ENCODE data around the gene PCBP3. TPM values are rescaled to one million over a fixed set of nuclear protein-coding genes. Genes with fewer than 3 reads are reported as not detected.

PCBP3 gene
- total RNA-seq, 6 experiments from 2014 or later, result not detected

DNA sequence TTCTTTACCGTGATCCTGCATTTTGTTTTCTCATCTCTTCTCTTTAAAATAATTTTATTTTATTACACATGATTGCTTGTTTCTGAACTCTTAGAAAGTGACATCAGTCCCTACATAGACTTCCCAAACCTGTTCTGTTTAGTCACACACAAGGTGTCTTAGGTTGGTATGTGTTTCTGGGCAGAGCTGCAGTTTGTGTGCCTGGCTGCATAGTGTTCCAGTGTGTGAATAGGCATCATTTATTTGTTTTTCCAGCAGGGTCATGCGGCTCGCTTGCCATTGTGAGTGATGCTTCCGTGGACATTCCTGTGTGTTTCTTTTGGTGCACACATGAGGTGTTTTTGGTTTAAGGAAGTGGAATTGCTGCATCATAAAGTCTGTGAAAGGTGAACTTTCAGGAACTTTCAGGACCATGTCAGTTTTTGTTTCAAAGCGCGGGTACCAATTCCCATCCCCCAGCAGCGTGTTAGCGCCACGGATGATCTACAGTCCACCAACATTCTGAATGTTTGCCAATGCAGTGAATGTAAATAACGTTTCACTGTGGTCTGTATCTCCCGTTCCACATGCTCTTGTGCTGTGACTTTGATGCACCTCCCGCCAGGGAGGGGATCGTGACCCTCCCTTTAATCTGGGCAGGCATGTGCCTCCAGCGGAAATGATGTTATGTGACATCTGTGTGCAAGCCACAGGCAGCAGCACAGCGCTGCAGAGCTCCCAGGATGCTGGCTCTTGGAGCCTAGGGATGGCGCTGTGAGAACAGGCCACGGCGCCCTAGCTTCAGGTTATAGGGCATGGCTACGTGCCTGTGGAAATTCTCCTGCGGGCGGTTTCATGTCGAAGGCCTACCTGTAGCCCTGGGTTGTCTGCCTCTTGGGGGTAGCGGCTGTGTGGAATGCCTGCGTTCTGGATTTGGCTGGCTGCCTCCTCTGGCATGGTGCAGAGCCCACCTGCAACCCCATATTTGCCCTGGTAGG, 193.5 kb downstream of the PCBP3 start:
- Mint-ChIP-seq H3K4me1 (ENCODE audit: low read depth) (peaks cover 39% of the 10 kb centered on the region), H3K4me3 (no peak overlapping the region), H3K36me3 (ENCODE audit: low read depth) (peaks cover 17% of the 10 kb centered on the region), H3K9me3 (peaks cover 15% of the 10 kb centered on the region), H3K27me3 (ENCODE audit: insufficient read depth) (peaks cover 11% of the 10 kb centered on the region), H3K27ac (no peak overlapping the region)
- DNase-seq, result no peak
- TF ChIP-seq, protein P1, sequence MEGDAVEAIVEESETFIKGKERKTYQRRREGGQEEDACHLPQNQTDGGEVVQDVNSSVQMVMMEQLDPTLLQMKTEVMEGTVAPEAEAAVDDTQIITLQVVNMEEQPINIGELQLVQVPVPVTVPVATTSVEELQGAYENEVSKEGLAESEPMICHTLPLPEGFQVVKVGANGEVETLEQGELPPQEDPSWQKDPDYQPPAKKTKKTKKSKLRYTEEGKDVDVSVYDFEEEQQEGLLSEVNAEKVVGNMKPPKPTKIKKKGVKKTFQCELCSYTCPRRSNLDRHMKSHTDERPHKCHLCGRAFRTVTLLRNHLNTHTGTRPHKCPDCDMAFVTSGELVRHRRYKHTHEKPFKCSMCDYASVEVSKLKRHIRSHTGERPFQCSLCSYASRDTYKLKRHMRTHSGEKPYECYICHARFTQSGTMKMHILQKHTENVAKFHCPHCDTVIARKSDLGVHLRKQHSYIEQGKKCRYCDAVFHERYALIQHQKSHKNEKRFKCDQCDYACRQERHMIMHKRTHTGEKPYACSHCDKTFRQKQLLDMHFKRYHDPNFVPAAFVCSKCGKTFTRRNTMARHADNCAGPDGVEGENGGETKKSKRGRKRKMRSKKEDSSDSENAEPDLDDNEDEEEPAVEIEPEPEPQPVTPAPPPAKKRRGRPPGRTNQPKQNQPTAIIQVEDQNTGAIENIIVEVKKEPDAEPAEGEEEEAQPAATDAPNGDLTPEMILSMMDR (IDR thresholded peaks at IDR 0.05), result no peak

DNA sequence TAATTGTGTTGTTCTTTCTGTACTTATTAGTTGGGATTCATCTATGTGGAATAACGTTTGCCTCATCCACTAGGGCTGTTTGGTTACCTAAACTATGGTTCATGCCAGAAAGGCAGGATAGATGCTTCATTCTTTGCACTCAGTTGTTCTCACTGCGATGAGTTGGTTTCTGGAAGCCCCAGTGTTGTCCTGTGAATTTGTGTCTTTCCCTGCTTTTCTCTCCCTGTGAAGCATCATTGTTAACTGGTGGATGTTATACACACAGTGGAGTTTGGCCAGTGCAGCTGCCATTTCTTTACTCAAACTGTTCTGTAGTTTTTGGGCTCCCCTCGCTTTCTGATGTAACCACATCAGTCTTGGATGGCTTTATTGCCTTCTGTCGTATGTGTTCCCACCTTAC, 194.4 kb downstream of the PCBP3 start:
- Mint-ChIP-seq H3K27ac (no peak overlapping the region), H3K9me3 (peaks cover 21% of the 10 kb centered on the region), H3K4me3 (no peak overlapping the region), H3K27me3 (ENCODE audit: insufficient read depth) (peaks cover 4% of the 10 kb centered on the region), H3K36me3 (ENCODE audit: low read depth) (peaks cover 17% of the 10 kb centered on the region), H3K4me1 (ENCODE audit: low read depth) (peaks cover 34% of the 10 kb centered on the region)
- no peak for DNase-seq
- TF ChIP-seq, protein P1 (IDR thresholded peaks at IDR 0.05), result no peak

DNA sequence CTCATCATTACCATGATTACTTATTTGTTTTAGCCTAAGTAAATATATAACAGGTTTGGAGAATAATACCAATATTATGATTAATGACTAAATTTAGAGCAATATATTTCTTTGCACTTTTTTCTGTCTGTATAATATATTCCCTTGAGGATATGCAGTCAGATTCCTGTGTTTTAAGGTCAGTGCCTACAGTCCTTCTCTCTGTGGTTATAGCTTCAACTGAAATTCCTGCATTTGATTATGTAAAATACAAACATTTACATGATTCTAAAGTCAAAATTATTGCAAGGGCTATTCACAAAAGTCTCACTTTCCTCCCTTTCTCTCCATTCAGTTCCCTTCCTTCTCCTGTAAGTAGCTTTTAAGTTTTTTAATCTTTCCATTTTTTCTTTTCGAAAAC, 195.1 kb downstream of the PCBP3 start:
- H3K4me1 Mint-ChIP-seq (ENCODE audit: low read depth), result peaks cover 40% of the 10 kb centered on the region
- no peak overlapping the region for H3K4me3 Mint-ChIP-seq
- DNase-seq, result no peak
- H3K27me3 Mint-ChIP-seq (ENCODE audit: insufficient read depth), result peaks cover 4% of the 10 kb centered on the region
- peaks cover 16% of the 10 kb centered on the region for H3K36me3 Mint-ChIP-seq (ENCODE audit: low read depth)
- H3K9me3 Mint-ChIP-seq, result peaks cover 21% of the 10 kb centered on the region
- TF ChIP-seq, protein P1 (IDR thresholded peaks at IDR 0.05), result no peak
- no peak overlapping the region for H3K27ac Mint-ChIP-seq

DNA sequence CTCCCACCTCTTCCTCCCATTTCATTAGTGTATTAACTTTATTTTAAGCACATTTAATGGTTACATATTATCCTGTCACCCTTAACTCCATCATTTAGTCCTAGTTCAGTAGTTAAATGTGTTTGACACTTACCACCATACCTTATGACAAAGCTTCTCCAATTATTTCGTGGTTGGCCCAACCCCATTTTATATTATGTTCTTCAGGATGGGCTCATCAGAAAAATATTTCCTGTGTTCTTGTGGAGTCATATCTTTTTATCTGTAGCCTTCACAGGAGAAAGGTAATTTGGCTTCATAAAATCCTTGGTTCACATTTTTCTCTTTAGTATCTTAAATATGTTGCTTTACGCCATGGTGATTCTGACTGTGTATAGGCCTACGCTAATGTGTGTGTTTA, 195.7 kb downstream of the PCBP3 start:
- DNase-seq, result peak; percentile 18
- H3K4me3 Mint-ChIP-seq, result no peak overlapping the region
- H3K27me3 Mint-ChIP-seq (ENCODE audit: insufficient read depth), result peaks cover 2% of the 10 kb centered on the region
- peak overlapping the region; percentile 11; the same call in 1 of the 2 replicates for H3K27ac Mint-ChIP-seq
- TF ChIP-seq, protein P1 (IDR thresholded peaks at IDR 0.05), result no peak
- peaks cover 21% of the 10 kb centered on the region for H3K9me3 Mint-ChIP-seq
- H3K4me1 Mint-ChIP-seq (ENCODE audit: low read depth), result peaks cover 40% of the 10 kb centered on the region
- H3K36me3 Mint-ChIP-seq (ENCODE audit: low read depth), result peaks cover 16% of the 10 kb centered on the region

DNA sequence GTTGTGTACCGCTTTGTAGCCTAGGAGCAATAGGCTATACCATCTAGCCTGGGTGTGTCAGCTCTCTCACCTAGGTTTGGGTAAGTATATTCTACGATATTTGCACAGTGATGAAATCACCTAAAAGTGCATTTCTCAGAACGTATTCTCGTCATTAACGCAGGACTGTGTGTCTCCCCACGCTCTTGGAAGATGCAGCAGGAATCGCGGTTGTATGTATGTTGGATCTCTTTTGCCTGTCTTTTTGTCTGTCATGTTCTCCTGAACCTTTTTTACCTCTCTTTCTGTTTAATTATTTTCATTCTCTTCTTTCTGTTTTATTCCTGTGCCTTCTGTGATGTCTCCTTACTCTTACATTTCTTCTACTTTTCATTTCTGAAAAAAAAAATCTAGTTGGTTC, 197.5 kb downstream of the PCBP3 start:
- H3K36me3 Mint-ChIP-seq (ENCODE audit: low read depth), result peaks cover 16% of the 10 kb centered on the region
- no peak overlapping the region for H3K27ac Mint-ChIP-seq
- peaks cover 2% of the 10 kb centered on the region for H3K27me3 Mint-ChIP-seq (ENCODE audit: insufficient read depth)
- TF ChIP-seq, protein P1 (IDR thresholded peaks at IDR 0.05), result no peak
- H3K4me3 Mint-ChIP-seq, result no peak overlapping the region
- H3K4me1 Mint-ChIP-seq (ENCODE audit: low read depth), result peaks cover 40% of the 10 kb centered on the region
- DNase-seq, result no peak
- H3K9me3 Mint-ChIP-seq, result peaks cover 21% of the 10 kb centered on the region

Measured in HFFc6 (cell line).